Ascending aorta (tissue), 2 donors: Measurements from ENCODE around the gene GTSE1. TPM values are rescaled to one million over a fixed set of nuclear protein-coding genes. Genes with fewer than 3 reads are reported as not detected.

Source experiments
- DNase-seq, 2 donors: peaks; one replicate each; pipeline ENCODE4 v3.0.0-alpha.2; 2019; ENCODE audit warnings: low spot score in 2 of 2
- H3K27ac ChIP-seq, 2 donors: fragments of 200-600 bp; sonication (generic); one replicate each; pipeline ENCODE4 v1.5.1; 2016 to 2017; ENCODE audit warnings: mild to moderate bottlenecking in 1 of 2
- H3K27me3 ChIP-seq: fragments of 200-600 bp; sonication (generic); one replicate; pipeline ENCODE4 v1.5.1; 2017
- H3K36me3 ChIP-seq, 2 donors: fragments of 200-600 bp; sonication (generic); one replicate each; pipeline ENCODE4 v1.5.1; 2016
- H3K4me1 ChIP-seq, 2 donors: fragments of 200-600 bp; sonication (generic); one replicate each; pipeline ENCODE4 v1.5.1; 2016 to 2017; ENCODE audit warnings: mild to moderate bottlenecking in 1 of 2
- H3K4me3 ChIP-seq, 2 donors: fragments of 200-600 bp; sonication (generic); one replicate each; pipeline ENCODE4 v1.5.1; 2016 to 2017; ENCODE audit warnings: mild to moderate bottlenecking in 1 of 2
- H3K9me3 ChIP-seq, 2 donors: fragments of 200-600 bp; sonication (generic); one replicate each; pipeline ENCODE4 v1.5.1; 2016
- intact Hi-C: fragments of 100-400 bp; cut with DNase I; formaldehyde crosslinking; loops from one replicate; pipeline ENCODE4 v1.15.1; 2023
- total RNA-seq: library from RNA; depleted of rRNA; stranded (reverse); fragments of >200 nt; gene quantifications from one replicate; pipeline ENCODE4 v1.1.0, GENCODE V29; 2016
- TF ChIP-seq, protein P1 (sequence below), 3 experiments: fragments of 200-600 bp in 2 of 3; fragments of 450-650 bp in 1 of 3; sonication (generic) in 2 of 3; IDR thresholded peaks; one replicate each; pipeline ENCODE4 v1.5.1; 2016 to 2019; ENCODE audit warnings: antibody characterized with exemption in 3 of 3, mild to moderate bottlenecking in 1 of 3, moderate library complexity in 1 of 3

The GTSE1 gene
- total RNA-seq, 1 donor from 2014 or later, result not detected

- H3K4me3 ChIP-seq, result no peak overlapping the region
- TF ChIP-seq, protein P1, sequence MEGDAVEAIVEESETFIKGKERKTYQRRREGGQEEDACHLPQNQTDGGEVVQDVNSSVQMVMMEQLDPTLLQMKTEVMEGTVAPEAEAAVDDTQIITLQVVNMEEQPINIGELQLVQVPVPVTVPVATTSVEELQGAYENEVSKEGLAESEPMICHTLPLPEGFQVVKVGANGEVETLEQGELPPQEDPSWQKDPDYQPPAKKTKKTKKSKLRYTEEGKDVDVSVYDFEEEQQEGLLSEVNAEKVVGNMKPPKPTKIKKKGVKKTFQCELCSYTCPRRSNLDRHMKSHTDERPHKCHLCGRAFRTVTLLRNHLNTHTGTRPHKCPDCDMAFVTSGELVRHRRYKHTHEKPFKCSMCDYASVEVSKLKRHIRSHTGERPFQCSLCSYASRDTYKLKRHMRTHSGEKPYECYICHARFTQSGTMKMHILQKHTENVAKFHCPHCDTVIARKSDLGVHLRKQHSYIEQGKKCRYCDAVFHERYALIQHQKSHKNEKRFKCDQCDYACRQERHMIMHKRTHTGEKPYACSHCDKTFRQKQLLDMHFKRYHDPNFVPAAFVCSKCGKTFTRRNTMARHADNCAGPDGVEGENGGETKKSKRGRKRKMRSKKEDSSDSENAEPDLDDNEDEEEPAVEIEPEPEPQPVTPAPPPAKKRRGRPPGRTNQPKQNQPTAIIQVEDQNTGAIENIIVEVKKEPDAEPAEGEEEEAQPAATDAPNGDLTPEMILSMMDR (IDR thresholded peaks at IDR 0.05), result no peak
- H3K4me1 ChIP-seq, result no peaks in the 10 kb centered on the region
- H3K9me3 ChIP-seq, result peaks cover 0 to 4% of the 10 kb centered on the region in 2 donors
- no peak overlapping the region for H3K27ac ChIP-seq
- H3K36me3 ChIP-seq, result peaks cover 32 to 40% of the 10 kb centered on the region in 2 donors
- no peak for DNase-seq
- H3K27me3 ChIP-seq, result no peaks in the 10 kb centered on the region
- intact Hi-C loops, result no loop called here
Measured at GRCh38 chr22:46357711-46358520, 61.2 kb downstream of the GTSE1 start.

DNA sequence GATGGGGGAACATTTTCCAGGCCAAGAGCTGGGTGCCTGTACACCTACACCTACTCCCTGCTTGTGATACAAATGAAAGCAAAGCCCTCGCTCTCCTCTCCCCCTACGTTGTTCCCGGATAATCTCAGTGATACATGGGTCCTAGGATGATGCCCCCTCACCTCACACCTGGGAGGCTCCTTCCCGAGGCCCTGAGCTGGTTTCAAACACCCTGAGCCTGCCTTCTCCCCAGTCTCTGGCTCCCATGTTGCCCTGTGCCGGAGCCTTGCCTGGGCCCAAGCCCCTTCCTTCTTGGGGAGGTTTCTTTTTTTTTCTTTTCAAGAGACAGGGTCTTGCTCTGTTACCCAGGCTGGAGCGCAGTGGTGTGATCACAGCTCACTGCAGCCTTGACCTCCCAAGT, 62.1 kb downstream of the GTSE1 start:
- Histone ChIP-seq H3K4me3 (no peak overlapping the region), H3K4me1 (no peaks in the 10 kb centered on the region), H3K9me3 (peaks cover 0 to 4% of the 10 kb centered on the region in 2 donors), H3K27me3 (no peaks in the 10 kb centered on the region), H3K27ac (no peak overlapping the region), H3K36me3 (peaks cover 23 to 32% of the 10 kb centered on the region in 2 donors)
- TF ChIP-seq, protein P1 (IDR thresholded peaks at IDR 0.05), result no peak
- DNase-seq, result no peak
- intact Hi-C loops, result no loop called here

DNA sequence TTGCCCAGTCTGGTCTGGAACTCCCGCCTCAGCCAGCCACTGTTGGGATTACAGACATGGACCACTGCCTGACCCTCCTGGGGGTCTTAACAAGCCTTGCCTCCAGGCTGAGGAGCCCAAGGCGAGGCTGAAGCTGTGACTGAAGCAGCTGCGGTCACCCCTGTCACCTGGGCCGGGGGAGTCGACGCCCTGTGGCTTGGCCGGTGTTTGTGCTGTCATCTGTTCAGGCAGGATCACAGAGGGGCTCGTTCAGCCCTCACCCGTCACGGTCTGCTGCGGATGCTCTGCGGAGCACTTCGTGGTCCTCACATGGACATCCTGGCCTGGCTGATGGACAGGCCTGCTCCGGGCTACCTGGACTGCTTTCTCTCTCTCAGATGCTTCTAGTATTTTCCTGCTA, 62.7 kb downstream of the GTSE1 start:
- intact Hi-C loops, result no loop called here
- TF ChIP-seq, protein P1 (IDR thresholded peaks at IDR 0.05), result no peak

GRCh38 chr22:46360097-46360496, 63.4 kb downstream of the GTSE1 start:
- no peak overlapping the region for H3K27ac ChIP-seq
- H3K27me3 ChIP-seq, result no peaks in the 10 kb centered on the region
- intact Hi-C loops, result no loop called here
- no peaks in the 10 kb centered on the region for H3K4me1 ChIP-seq
- H3K4me3 ChIP-seq, result no peak overlapping the region
- H3K36me3 ChIP-seq, result peaks cover 13 to 23% of the 10 kb centered on the region in 2 donors
- peaks cover 0 to 4% of the 10 kb centered on the region in 2 donors for H3K9me3 ChIP-seq
- DNase-seq, result no peak
- TF ChIP-seq, protein P1 (IDR thresholded peaks at IDR 0.05), result no peak

More for the DNA sequence above, 62.7 kb downstream of the GTSE1 start:
- H3K4me1 ChIP-seq, result no peaks in the 10 kb centered on the region
- H3K27ac ChIP-seq, result no peak overlapping the region
- H3K4me3 ChIP-seq, result no peak overlapping the region
- DNase-seq, result no peak
- peaks cover 17 to 26% of the 10 kb centered on the region in 2 donors for H3K36me3 ChIP-seq
- H3K9me3 ChIP-seq, result peaks cover 0 to 4% of the 10 kb centered on the region in 2 donors
- H3K27me3 ChIP-seq, result no peaks in the 10 kb centered on the region

DNA sequence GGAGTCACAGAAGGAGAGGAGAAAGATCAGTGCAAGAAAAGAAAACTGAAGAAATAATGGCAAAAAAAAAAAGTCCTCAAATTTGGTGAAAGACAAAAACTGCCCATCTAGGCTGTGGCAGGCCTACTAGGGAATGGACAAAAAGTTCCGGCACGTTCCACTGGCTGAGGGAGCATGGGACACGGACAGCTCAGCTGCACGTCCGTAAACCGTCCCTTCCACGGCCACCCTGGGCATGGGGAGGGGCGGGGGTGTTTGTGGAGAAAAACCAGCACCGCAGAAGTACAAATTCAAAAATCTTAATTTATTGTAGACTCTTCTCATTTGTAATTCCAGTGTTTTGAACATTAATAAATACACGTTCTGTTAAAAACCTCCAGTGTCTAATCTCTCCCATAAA, 64.2 kb downstream of the GTSE1 start:
- intact Hi-C loops, result no loop called here
- H3K36me3 ChIP-seq, result peaks cover 10 to 15% of the 10 kb centered on the region in 2 donors
- H3K27ac ChIP-seq, result no peak overlapping the region
- H3K27me3 ChIP-seq, result no peaks in the 10 kb centered on the region
- no peak for DNase-seq
- no peak overlapping the region for H3K4me3 ChIP-seq
- H3K4me1 ChIP-seq, result no peaks in the 10 kb centered on the region
- TF ChIP-seq, protein P1 (IDR thresholded peaks at IDR 0.05), result no peak
- peaks cover 0 to 4% of the 10 kb centered on the region in 2 donors for H3K9me3 ChIP-seq
